Lower leg skin (tissue), 4 donors: ENCODE results near the gene CDK5R1. TPM values are rescaled to one million over a fixed set of nuclear protein-coding genes. Genes with fewer than 3 reads are reported as not detected.

Source experiments
- DNase-seq, 2 donors: peaks; one replicate each; pipeline ENCODE4 v3.0.0-alpha.2; 2019; ENCODE audit warnings: low spot score in 2 of 2
- H3K4me3 ChIP-seq: fragments of 200-600 bp; sonication (generic); 2 replicates; pipeline ENCODE4 v1.5.1; 2017; ENCODE audit warnings: mild to moderate bottlenecking, low read depth; ENCODE audit not compliant: poor library complexity, severe bottlenecking
- POLR2A ChIP-seq, 2 donors: fragments of 450-650 bp; IDR thresholded peaks; one replicate each; pipeline ENCODE4 v1.6.1; 2016 to 2017; ENCODE audit warnings: antibody characterized with exemption in 2 of 2, mild to moderate bottlenecking in 1 of 2, moderate library complexity in 1 of 2
- WGBS, 2 donors: methylation state at CpG; one replicate each; pipeline ENCODE4 v1.1.5; 2018; 5-methylcytosine and 5-hydroxymethylcytosine counted together
- intact Hi-C: fragments of 100-400 bp; cut with DNase I; formaldehyde crosslinking; loops from one replicate; pipeline ENCODE4 v1.15.0; 2023; ENCODE audit warnings: low total_unique reads
- total RNA-seq, 4 donors: library from RNA; depleted of rRNA; stranded (reverse); fragments of >200 nt; gene quantifications; one replicate each; pipeline ENCODE4 v1.1.0, GENCODE V29; 2016
- TF ChIP-seq, protein P1 (sequence below), 3 donors: fragments of 450-650 bp; IDR thresholded peaks; one replicate each; pipeline ENCODE4 v1.5.1; 2016; ENCODE audit warnings: antibody characterized with exemption in 3 of 3, mild to moderate bottlenecking in 3 of 3, moderate library complexity in 2 of 3

CDK5R1 gene
- total RNA-seq, 4 donors from 2014 or later = 3.3 to 5.8 (median 5.0) TPM

DNA sequence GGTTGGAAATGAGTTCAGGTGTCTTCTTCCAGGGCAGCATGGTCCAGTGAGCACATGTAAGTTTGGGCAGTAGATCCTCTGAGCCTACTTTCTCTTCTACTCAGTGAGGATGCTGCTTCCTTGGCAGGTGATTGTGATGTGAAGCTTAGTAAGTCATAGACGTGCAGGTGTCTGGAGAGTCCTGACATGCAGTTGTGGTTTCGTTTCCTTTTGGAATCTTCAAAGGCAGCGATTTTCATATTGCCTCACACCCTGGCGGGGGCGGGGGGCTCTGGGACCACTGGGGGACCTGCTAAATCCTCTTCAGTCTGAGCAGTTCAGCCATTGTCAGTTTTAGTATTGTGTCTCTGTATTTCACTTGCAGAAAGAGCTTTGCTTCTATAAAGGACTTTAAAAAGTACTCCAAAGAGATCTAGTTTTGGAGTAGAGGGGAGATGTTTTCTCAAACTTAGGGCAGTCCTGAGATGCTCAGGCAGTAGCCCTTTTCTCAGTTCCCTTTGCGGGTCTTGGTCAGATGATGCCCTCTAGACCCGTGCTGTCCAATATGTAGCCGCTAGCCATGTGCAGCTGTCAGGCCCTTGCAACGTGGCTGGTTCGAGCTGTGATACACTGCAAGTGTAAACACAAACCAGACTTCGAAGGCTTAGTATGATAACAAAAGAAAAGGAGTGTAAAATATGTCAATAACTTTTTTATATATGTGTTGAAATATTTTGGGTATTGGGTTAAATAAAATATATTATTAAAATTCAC is 4.0 kb upstream of the CDK5R1 start:
- no peak overlapping the region for H3K4me3 ChIP-seq
- TF ChIP-seq, protein P1, sequence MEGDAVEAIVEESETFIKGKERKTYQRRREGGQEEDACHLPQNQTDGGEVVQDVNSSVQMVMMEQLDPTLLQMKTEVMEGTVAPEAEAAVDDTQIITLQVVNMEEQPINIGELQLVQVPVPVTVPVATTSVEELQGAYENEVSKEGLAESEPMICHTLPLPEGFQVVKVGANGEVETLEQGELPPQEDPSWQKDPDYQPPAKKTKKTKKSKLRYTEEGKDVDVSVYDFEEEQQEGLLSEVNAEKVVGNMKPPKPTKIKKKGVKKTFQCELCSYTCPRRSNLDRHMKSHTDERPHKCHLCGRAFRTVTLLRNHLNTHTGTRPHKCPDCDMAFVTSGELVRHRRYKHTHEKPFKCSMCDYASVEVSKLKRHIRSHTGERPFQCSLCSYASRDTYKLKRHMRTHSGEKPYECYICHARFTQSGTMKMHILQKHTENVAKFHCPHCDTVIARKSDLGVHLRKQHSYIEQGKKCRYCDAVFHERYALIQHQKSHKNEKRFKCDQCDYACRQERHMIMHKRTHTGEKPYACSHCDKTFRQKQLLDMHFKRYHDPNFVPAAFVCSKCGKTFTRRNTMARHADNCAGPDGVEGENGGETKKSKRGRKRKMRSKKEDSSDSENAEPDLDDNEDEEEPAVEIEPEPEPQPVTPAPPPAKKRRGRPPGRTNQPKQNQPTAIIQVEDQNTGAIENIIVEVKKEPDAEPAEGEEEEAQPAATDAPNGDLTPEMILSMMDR (IDR thresholded peaks at IDR 0.05) = no peak
- no peak for TF ChIP-seq POLR2A (IDR thresholded peaks at IDR 0.05)
- intact Hi-C loops = no loop called here
- 72% methylated on average over 11 of the region's 11 CpGs for WGBS, 2 donors
- no peak for DNase-seq

DNA sequence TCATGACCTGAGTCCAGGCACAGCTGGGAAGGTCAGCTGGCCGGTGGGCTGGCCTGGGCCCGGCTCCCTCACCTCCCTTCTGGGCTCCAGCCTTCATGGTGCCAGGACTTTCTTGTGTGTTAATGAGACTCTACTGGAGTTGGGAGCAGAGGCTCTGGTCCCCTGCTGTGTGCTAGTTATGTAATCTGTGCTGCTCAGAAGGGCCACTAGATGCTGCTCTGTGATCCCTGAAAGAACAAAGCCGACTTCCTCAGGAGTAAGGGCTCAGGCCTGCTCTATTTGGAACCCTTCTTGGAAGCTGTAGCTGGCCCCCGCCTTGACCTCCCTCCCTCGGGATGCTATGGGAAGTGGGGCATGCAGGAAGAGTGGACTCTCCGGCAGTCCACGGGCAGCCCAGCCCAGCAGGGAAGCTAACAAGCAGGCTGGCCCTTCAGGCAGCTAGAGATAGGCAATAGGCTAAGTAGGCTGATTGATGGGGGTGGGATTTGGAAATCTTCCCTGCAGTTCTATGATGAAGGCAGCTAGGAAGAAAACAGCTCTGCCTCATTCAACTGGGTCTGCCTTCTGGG is 3.3 kb upstream of the CDK5R1 start:
- no peak overlapping the region for H3K4me3 ChIP-seq
- no peak for DNase-seq
- WGBS, 2 donors = 4 to 11% methylated on average over 3 to 7 of the region's 7 CpGs
- TF ChIP-seq, protein P1 (IDR thresholded peaks at IDR 0.05) = no peak
- no peak for TF ChIP-seq POLR2A (IDR thresholded peaks at IDR 0.05)
- intact Hi-C loops = no loop called here

DNA sequence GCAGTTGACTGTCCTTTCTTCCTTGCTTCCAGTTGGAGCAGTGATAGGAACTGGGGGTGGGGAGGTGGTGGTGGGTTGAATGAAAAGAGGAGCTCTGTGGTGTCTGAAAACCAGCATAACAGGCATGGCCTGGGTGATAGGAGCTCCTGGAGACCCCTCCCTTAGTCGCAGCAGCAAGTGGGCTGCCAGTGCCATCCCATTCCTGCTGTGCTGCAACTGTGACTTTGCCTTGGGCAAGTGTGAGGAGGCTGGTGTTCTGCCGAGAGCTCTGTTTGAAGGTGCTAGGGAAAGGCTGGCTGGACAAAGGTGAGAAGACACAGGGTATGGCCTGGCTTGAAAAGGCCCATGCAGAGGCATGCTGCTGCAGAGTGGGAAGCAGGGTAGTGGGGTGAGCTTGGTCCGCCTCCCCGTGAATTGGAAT is 2.7 kb upstream of the CDK5R1 start:
- intact Hi-C loops = no loop called here
- no peak overlapping the region for H3K4me3 ChIP-seq
- no peak for DNase-seq
- TF ChIP-seq, protein P1 (IDR thresholded peaks at IDR 0.05) = no peak
- TF ChIP-seq POLR2A (IDR thresholded peaks at IDR 0.05) = no peak
- WGBS, 2 donors = 66 to 77% methylated on average over 4 of the region's 4 CpGs

DNA sequence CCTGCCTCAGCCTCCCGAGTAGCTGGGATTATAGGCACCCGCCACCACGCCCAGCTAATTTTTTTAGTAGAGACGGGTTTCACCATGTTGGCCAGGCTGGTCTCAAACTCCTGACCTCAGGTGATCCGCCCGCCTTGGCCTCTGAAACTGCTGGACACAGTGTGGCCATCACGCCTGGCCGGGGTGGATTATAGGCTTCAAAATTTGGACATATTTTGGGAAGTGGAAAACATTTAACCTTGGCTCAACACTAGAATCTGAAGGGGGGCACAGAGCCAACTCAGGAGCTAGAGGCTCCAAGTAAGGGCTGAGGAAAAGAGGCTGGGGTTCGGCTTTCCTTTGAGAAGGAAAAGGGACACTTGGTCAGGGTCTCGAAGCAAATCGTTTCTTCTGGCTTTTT is 2.2 kb upstream of the CDK5R1 start:
- TF ChIP-seq, protein P1 (IDR thresholded peaks at IDR 0.05) = no peak
- TF ChIP-seq POLR2A (IDR thresholded peaks at IDR 0.05) = no peak
- 83 to 86% methylated on average over 11 of the region's 11 CpGs for WGBS, 2 donors
- DNase-seq = no peak
- no peak overlapping the region for H3K4me3 ChIP-seq
- intact Hi-C loops = no loop called here

DNA sequence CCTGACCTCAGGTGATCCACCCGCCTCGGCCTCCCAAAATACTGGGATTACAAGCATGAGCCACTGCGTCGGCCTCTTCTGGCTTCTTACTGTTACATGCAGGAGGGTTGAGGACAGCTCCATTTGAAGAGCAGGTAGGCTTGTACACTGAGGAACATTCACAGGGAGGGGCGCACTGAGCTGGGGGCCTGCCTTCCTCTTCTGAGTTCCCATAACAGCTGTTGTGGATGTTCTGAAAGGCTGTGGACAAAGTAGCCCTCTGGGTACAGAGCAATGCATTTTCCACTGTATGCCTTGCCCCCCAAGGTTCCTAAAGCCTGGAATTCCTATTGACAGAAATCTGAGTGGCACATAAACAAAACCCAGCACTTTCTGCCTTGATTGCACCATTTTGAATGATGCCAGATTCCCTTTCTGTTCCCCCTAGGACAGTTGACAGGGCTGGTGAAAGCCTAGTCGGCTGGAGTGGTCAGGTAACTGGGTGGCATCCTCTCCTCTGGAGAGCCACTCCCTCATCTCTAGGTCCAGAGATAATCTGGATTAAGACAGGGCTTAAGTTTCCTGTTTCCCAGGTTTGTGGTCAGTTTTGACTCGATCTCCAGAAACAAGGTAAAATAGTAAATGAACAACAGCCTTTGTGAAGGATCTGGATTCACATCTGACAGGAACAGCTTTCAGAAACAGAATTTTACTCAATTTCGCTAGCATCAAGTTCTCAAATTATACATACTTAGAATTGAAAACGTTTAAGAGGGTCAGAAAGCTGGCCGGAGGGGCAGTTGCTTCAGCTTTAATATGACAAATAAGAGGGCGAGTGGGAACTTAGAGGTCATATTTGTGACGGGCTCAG is 1.3 kb upstream of the CDK5R1 start:
- no peak for DNase-seq
- WGBS, 2 donors = 62 to 67% methylated on average over 12 of the region's 12 CpGs
- intact Hi-C loops = no loop called here

More for the DNA sequence above, 1.3 kb upstream of the CDK5R1 start:
- no peak for TF ChIP-seq POLR2A (IDR thresholded peaks at IDR 0.05)
- TF ChIP-seq, protein P1 (IDR thresholded peaks at IDR 0.05) = no peak
- H3K4me3 ChIP-seq = no peak overlapping the region
